ENCODE data around the gene SGMS1. TPM values are rescaled to one million over a fixed set of nuclear protein-coding genes. Genes with fewer than 3 reads are reported as not detected.

The SGMS1 gene
- total and polyA plus RNA-seq, 12 donors: 7.3 to 24.3 (median 17.1) TPM

- Histone ChIP-seq H3K36me3 (no peaks in the 10 kb centered on the region), H3K27ac (no peak overlapping the region), H3K9me3 (no peaks in the 10 kb centered on the region), H3K27me3 (no peaks in the 10 kb centered on the region), H3K4me3 (no peak overlapping the region), H3K4me1 (peaks cover 0 to 11% (median 6%) of the 10 kb centered on the region in 9 donors)
- intact Hi-C loops (cut with DNase I): no loop called here
- TF ChIP-seq CTCF (IDR thresholded peaks at IDR 0.05): no peak
- ATAC-seq (no peak), DNase-seq (no peak)
- 85 to 90% methylated on average over 5 of the region's 5 CpGs for WGBS, 2 donors
Measured at GRCh38 chr10:50531388-50532077, 92.2 kb downstream of the SGMS1 start.

- H3K4me3 ChIP-seq: no peak overlapping the region
- H3K9me3 ChIP-seq: no peaks in the 10 kb centered on the region
- H3K27ac ChIP-seq: no peak overlapping the region
- peaks cover 0 to 11% (median 6%) of the 10 kb centered on the region in 9 donors for H3K4me1 ChIP-seq
- H3K36me3 ChIP-seq: no peaks in the 10 kb centered on the region
- intact Hi-C loops (cut with DNase I): loop anchor here in 1 of 10 donors (10.0 kb wide), 1 partner anchor 155 kb away; no protein-coding TSS in a partner anchor
- no peaks in the 10 kb centered on the region for H3K27me3 ChIP-seq
- no peak for TF ChIP-seq CTCF (IDR thresholded peaks at IDR 0.05)
- WGBS, 2 donors: 92 to 97% methylated on average over 5 of the region's 5 CpGs
- ATAC-seq (no peak), DNase-seq (no peak)
Measured at GRCh38 chr10:50529660-50530059, 94.1 kb downstream of the SGMS1 start.

GRCh38 chr10:50528206-50528605, 95.5 kb downstream of the SGMS1 start:
- H3K4me1 ChIP-seq: peaks cover 0 to 11% (median 5%) of the 10 kb centered on the region in 9 donors
- H3K27me3 ChIP-seq: no peaks in the 10 kb centered on the region
- H3K4me3 ChIP-seq: no peak overlapping the region
- WGBS, 2 donors: 94 to 96% methylated on average over 2 of the region's 2 CpGs
- no peaks in the 10 kb centered on the region for H3K9me3 ChIP-seq
- intact Hi-C loops (cut with DNase I): loop anchor here in 1 of 10 donors (10.0 kb wide), 1 partner anchor 153 kb away; no protein-coding TSS in a partner anchor
- DNase-seq: no peak
- no peak overlapping the region for H3K27ac ChIP-seq
- H3K36me3 ChIP-seq: no peaks in the 10 kb centered on the region
- no peak for ATAC-seq
- TF ChIP-seq CTCF (IDR thresholded peaks at IDR 0.05): no peak

- Histone ChIP-seq H3K27ac (no peak overlapping the region), H3K9me3 (no peaks in the 10 kb centered on the region), H3K36me3 (no peaks in the 10 kb centered on the region), H3K4me1 (peaks cover 0 to 11% (median 5%) of the 10 kb centered on the region in 9 donors), H3K4me3 (no peak overlapping the region), H3K27me3 (no peaks in the 10 kb centered on the region)
- TF ChIP-seq CTCF (IDR thresholded peaks at IDR 0.05): no peak
- 45 to 54% methylated on average over 7 of the region's 7 CpGs for WGBS, 2 donors
- peak in 4 of 8 donors; percentile 62 to 90 (median 74) for ATAC-seq
- intact Hi-C loops (cut with DNase I): loop anchor here in 1 of 10 donors (10.0 kb wide), 1 partner anchor 153 kb away; no protein-coding TSS in a partner anchor
- DNase-seq: no peak
Measured at GRCh38 chr10:50527442-50528043, 96.2 kb downstream of the SGMS1 start.

All from heart right ventricle (tissue), 16 donors.